ENCODE results near the gene NRXN3. TPM values are rescaled to one million over a fixed set of nuclear protein-coding genes. Genes with fewer than 3 reads are reported as not detected.

Gene NRXN3
- total RNA-seq, 1 donor from 2014 or later: 11.4 TPM

DNA sequence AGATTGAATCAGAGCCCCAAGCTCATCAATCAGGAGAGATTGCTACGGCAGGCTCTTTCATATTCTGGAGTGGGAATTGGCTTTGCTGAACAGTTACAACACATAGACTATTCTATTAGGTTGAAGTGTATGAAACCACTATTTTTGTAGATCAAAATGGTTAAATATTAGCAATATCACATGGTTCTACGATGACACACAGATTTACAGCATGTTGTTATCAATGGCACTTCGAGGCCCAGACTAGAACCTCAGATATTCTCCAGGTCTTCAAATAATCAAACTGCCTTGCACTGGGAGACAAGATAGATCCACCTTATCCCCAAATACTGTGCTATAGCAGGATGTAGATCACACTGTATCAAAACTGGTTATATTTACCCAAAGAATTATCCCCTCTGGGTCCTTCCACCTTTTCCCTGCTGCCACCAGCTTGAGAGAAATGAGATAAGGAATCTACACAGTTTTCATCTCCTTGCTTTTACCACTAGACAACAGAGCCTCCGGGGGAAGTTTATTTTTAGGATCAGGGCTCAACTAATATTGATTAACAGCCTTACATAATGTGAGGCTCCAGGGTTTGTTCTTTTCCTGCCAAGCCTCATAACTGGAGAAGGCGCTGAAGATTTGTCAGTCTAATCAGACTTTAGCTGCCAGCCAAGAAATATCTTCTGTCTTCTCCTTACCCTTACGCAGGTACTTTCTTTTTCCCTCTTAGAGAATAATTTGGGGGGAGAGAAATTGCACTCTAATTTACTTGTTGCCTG is 1534.1 kb downstream of the NRXN3 start:
- no peak for DNase-seq (ENCODE audit: low spot score in 2 of 2, unreplicated experiment in 2 of 2)
- Mint-ChIP-seq H3K27me3 (ENCODE audit: low read depth) (no peaks in the 10 kb centered on the region), H3K27ac (peak overlapping the region; percentile 71), H3K36me3 (no peaks in the 10 kb centered on the region), H3K4me3 (no peak overlapping the region), H3K4me1 (peaks cover 67% of the 10 kb centered on the region), H3K9me3 (no peaks in the 10 kb centered on the region)
- no peak for TF ChIP-seq CTCF (IDR thresholded peaks at IDR 0.05; ENCODE audit: unreplicated experiment)

GRCh38 chr14:79705126-79705894 is 1535.1 kb downstream of the NRXN3 start:
- H3K4me3 Mint-ChIP-seq: no peak overlapping the region
- H3K27ac Mint-ChIP-seq: peak overlapping the region; percentile 71
- H3K4me1 Mint-ChIP-seq: peaks cover 66% of the 10 kb centered on the region
- DNase-seq (ENCODE audit: low spot score in 2 of 2, unreplicated experiment in 2 of 2): no peak
- H3K9me3 Mint-ChIP-seq: no peaks in the 10 kb centered on the region
- no peaks in the 10 kb centered on the region for H3K27me3 Mint-ChIP-seq (ENCODE audit: low read depth)
- no peak for TF ChIP-seq CTCF (IDR thresholded peaks at IDR 0.05; ENCODE audit: unreplicated experiment)
- H3K36me3 Mint-ChIP-seq: no peaks in the 10 kb centered on the region

DNA sequence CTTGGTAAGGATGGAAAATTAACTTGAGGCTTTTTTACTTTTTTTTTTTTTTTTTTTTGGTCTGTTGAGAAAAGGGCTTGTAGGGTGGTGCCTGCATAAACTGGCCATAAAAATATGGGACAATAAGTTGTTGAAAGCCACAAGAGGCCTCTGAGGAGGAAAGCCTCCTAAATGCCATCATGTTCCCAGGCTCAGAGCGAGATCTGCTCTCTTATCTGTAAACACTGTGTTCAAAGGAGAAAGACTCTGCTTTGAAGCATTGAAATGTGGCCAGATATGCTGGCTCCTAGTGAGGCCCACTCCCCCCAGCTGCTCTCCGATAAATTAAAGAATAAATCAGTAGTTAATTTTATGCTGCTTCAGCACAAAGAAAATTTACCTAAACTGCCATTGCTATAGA is 1536.2 kb downstream of the NRXN3 start:
- no peak for TF ChIP-seq CTCF (IDR thresholded peaks at IDR 0.05; ENCODE audit: unreplicated experiment)
- Mint-ChIP-seq H3K4me3 (no peak overlapping the region), H3K27ac (peak overlapping the region; percentile 83), H3K9me3 (no peaks in the 10 kb centered on the region), H3K36me3 (no peaks in the 10 kb centered on the region), H3K4me1 (peaks cover 63% of the 10 kb centered on the region), H3K27me3 (ENCODE audit: low read depth) (no peaks in the 10 kb centered on the region)
- DNase-seq (ENCODE audit: low spot score in 2 of 2, unreplicated experiment in 2 of 2): no peak

- Mint-ChIP-seq H3K9me3 (no peaks in the 10 kb centered on the region), H3K4me3 (no peak overlapping the region), H3K27me3 (ENCODE audit: low read depth) (no peaks in the 10 kb centered on the region), H3K36me3 (no peaks in the 10 kb centered on the region), H3K4me1 (peaks cover 72% of the 10 kb centered on the region), H3K27ac (peak overlapping the region; percentile 74)
- TF ChIP-seq CTCF (IDR thresholded peaks at IDR 0.05; ENCODE audit: unreplicated experiment): no peak
- DNase-seq (ENCODE audit: low spot score in 2 of 2, unreplicated experiment in 2 of 2): no peak
These were observed 1538.5 kb downstream of the NRXN3 start for GRCh38 chr14:79708426-79709388.

DNA sequence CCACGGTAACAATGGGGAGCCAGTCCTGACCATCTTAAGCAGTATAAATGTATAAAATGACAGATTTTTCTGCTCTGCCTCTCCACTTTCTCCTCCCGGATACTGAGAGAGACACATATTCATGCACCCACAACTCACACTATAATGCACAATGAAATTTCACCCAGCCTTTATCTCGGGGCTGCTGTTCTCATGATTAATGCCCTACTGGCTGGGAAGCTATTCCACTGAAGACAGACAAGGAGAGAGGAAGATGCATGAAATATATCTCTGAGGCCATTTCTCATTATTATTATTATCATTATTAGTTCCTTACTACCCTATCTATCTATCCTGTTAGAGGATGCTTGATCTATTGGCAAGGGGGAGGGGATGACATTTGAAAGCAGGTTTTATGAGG is 1539.4 kb downstream of the NRXN3 start:
- no peak for TF ChIP-seq CTCF (IDR thresholded peaks at IDR 0.05; ENCODE audit: unreplicated experiment)
- peak overlapping the region; percentile 74 for H3K27ac Mint-ChIP-seq

More for the DNA sequence above, 1539.4 kb downstream of the NRXN3 start:
- Mint-ChIP-seq H3K4me3 (no peak overlapping the region), H3K36me3 (no peaks in the 10 kb centered on the region), H3K9me3 (no peaks in the 10 kb centered on the region), H3K4me1 (peaks cover 64% of the 10 kb centered on the region), H3K27me3 (ENCODE audit: low read depth) (no peaks in the 10 kb centered on the region)
- no peak for DNase-seq (ENCODE audit: low spot score in 2 of 2, unreplicated experiment in 2 of 2)

All from mesothelial cell of epicardium (in vitro differentiated cells).